SKM-1 treated with dmso at 0.1 percent for 144 hours (cell line): ENCODE results near the gene PCBP1.
"Not testable (repeated sequence)": the region's sequence is repeated elsewhere in the genome, so short reads cannot be mapped to it uniquely, and the experiment has no call there.

Experiments
- DNase-seq: peaks from one replicate; lab custom pipeline; 2025; ENCODE audit not compliant: unreplicated experiment; lab: John Stamatoyannopoulos, UW

PCBP1 gene

GRCh38 chr2:70086838-70087701 is at the start of gene PCBP1:
Gene PCBP1, plus strand, starts transcription at chr2:70087477. Its CDS starts 267 bp downstream, at chr2:70087744.
- DNase-seq: peak; percentile 86

GRCh38 chr2:70039366-70039765 is 47.9 kb upstream of the PCBP1 start:
- DNase-seq: no peak

- no peak for DNase-seq
These were observed 45.6 kb upstream of the PCBP1 start for GRCh38 chr2:70041663-70042062.

- DNase-seq: no peak
These were observed 45.0 kb upstream of the PCBP1 start for GRCh38 chr2:70042246-70042645.

GRCh38 chr2:70043252-70043875 is 43.9 kb upstream of the PCBP1 start:
- DNase-seq: peak; percentile 85

GRCh38 chr2:70044290-70045040 is 42.8 kb upstream of the PCBP1 start:
- no peak for DNase-seq

- no peak for DNase-seq
These were observed 41.9 kb upstream of the PCBP1 start for GRCh38 chr2:70045405-70045804.

- DNase-seq: no peak
These were observed 41.3 kb upstream of the PCBP1 start for GRCh38 chr2:70045932-70046331.

GRCh38 chr2:70046534-70046933 is 40.7 kb upstream of the PCBP1 start:
- DNase-seq: peak; percentile 46

GRCh38 chr2:70047451-70047850 is 39.8 kb upstream of the PCBP1 start:
- peak; percentile 21 for DNase-seq

GRCh38 chr2:70049255-70049654 is 38.0 kb upstream of the PCBP1 start:
- no peak for DNase-seq

GRCh38 chr2:70050631-70051425 is 36.4 kb upstream of the PCBP1 start:
- no peak for DNase-seq

- DNase-seq: not testable (repeated sequence)
These were observed 32.0 kb upstream of the PCBP1 start for GRCh38 chr2:70055259-70055658.

- no peak for DNase-seq
These were observed 26.0 kb upstream of the PCBP1 start for GRCh38 chr2:70061317-70061716.

- no peak for DNase-seq
These were observed 25.0 kb upstream of the PCBP1 start for GRCh38 chr2:70062270-70062669.

- DNase-seq: no peak
These were observed 19.2 kb upstream of the PCBP1 start for GRCh38 chr2:70068119-70068518.

GRCh38 chr2:70069049-70069448 is 18.2 kb upstream of the PCBP1 start:
- DNase-seq: no peak

- DNase-seq: peak; percentile 68
These were observed 16.6 kb upstream of the PCBP1 start for GRCh38 chr2:70070542-70071268.

GRCh38 chr2:70073493-70073892 is 13.8 kb upstream of the PCBP1 start:
- no peak for DNase-seq

- DNase-seq: peak; percentile 31
These were observed 8.9 kb upstream of the PCBP1 start for GRCh38 chr2:70078384-70078783.
